Measurements from ENCODE around the gene CLASP1. TPM values are rescaled to one million over a fixed set of nuclear protein-coding genes. Genes with fewer than 3 reads are reported as not detected.
A peak's percentile ranks its signal among the peaks of the same experiment; 100 is the strongest.

CLASP1 gene
- total and polyA plus RNA-seq, 5 donors = 19.1 to 62.4 (median 60.7) TPM

GRCh38 chr2:121524685-121525425 lies 124.4 kb downstream of the CLASP1 start:
- H3K27ac ChIP-seq (ENCODE audit: low read length) = peak overlapping the region; percentile 50
- WGBS = 40% methylated on average over 9 of the region's 9 CpGs

GRCh38 chr2:121521359-121521758 lies 127.9 kb downstream of the CLASP1 start:
- DNase-seq (no peak), ATAC-seq (no peak)
- intact Hi-C loops (cut with DNase I) = loop anchor here in 1 of 4 donors (10.0 kb wide), 1 partner anchor 193 kb away; no protein-coding TSS in a partner anchor
- H3K9me3 ChIP-seq (ENCODE audit: control insufficient read depth, low read length) = no peaks in the 10 kb centered on the region
- H3K4me3 ChIP-seq (ENCODE audit: low read length) = no peak overlapping the region
- no peaks in the 10 kb centered on the region for H3K27me3 ChIP-seq (ENCODE audit: control insufficient read depth, insufficient read depth)
- no peak overlapping the region for H3K27ac ChIP-seq (ENCODE audit: low read length)
- H3K4me1 ChIP-seq (ENCODE audit: control insufficient read depth, insufficient read depth, low read length) = peaks cover 4% of the 10 kb centered on the region
- whole genome bisulfite sequencing = 89% methylated on average over 10 of the region's 10 CpGs

More at GRCh38 chr2:121524685-121525425, 124.4 kb downstream of the CLASP1 start:
- ATAC-seq (peak; percentile 64 to 78), DNase-seq (peak; percentile 28 to 79 (median 61))
- H3K9me3 ChIP-seq (ENCODE audit: control insufficient read depth, low read length) = no peaks in the 10 kb centered on the region
- intact Hi-C loops (cut with DNase I) = loop anchor here in 2 of 4 donors (5.0 to 10.0 kb wide), 2 partner anchors 127 to 190 kb away; no protein-coding TSS in a partner anchor
- no peaks in the 10 kb centered on the region for H3K27me3 ChIP-seq (ENCODE audit: control insufficient read depth, insufficient read depth)
- H3K4me1 ChIP-seq (ENCODE audit: control insufficient read depth, insufficient read depth, low read length) = peaks cover 7% of the 10 kb centered on the region
- H3K4me3 ChIP-seq (ENCODE audit: low read length) = no peak overlapping the region

- Histone ChIP-seq H3K4me3 (ENCODE audit: low read length) (no peak overlapping the region), H3K9me3 (ENCODE audit: control insufficient read depth, low read length) (no peaks in the 10 kb centered on the region), H3K27ac (ENCODE audit: low read length) (no peak overlapping the region), H3K27me3 (ENCODE audit: control insufficient read depth, insufficient read depth) (no peaks in the 10 kb centered on the region), H3K4me1 (ENCODE audit: control insufficient read depth, insufficient read depth, low read length) (peaks cover 4% of the 10 kb centered on the region)
- intact Hi-C loops (cut with DNase I) = loop anchor here in 1 of 4 donors (10.0 kb wide), 1 partner anchor 194 kb away; no protein-coding TSS in a partner anchor
- WGBS = 74% methylated on average over 3 of the region's 3 CpGs
- ATAC-seq (no peak), DNase-seq (no peak)
These were observed 128.6 kb downstream of the CLASP1 start for GRCh38 chr2:121520641-121520994.

- no peaks in the 10 kb centered on the region for H3K27me3 ChIP-seq (ENCODE audit: control insufficient read depth, insufficient read depth)
- DNase-seq = peak in 1 of 3 donors; percentile 62
- H3K9me3 ChIP-seq (ENCODE audit: control insufficient read depth, low read length) = no peaks in the 10 kb centered on the region
- peak; percentile 34 to 53 for ATAC-seq
- H3K4me1 ChIP-seq (ENCODE audit: control insufficient read depth, insufficient read depth, low read length) = peaks cover 4% of the 10 kb centered on the region
- no peak overlapping the region for H3K4me3 ChIP-seq (ENCODE audit: low read length)
- WGBS = 76% methylated on average over 6 of the region's 6 CpGs
- no peak overlapping the region for H3K27ac ChIP-seq (ENCODE audit: low read length)
- intact Hi-C loops (cut with DNase I) = loop anchor here in 1 of 4 donors (10.0 kb wide), 1 partner anchor 195 kb away; no protein-coding TSS in a partner anchor
These were observed 129.3 kb downstream of the CLASP1 start for GRCh38 chr2:121519732-121520640.

GRCh38 chr2:121519153-121519552 lies 130.1 kb downstream of the CLASP1 start:
- Histone ChIP-seq H3K4me1 (ENCODE audit: control insufficient read depth, insufficient read depth, low read length) (peaks cover 2% of the 10 kb centered on the region), H3K27ac (ENCODE audit: low read length) (no peak overlapping the region), H3K27me3 (ENCODE audit: control insufficient read depth, insufficient read depth) (no peaks in the 10 kb centered on the region), H3K9me3 (ENCODE audit: control insufficient read depth, low read length) (no peaks in the 10 kb centered on the region), H3K4me3 (ENCODE audit: low read length) (no peak overlapping the region)
- ATAC-seq (no peak), DNase-seq (no peak)
- 64% methylated on average over 1 of the region's 1 CpG for WGBS
- intact Hi-C loops (cut with DNase I) = no loop called here

GRCh38 chr2:121513597-121514333 lies 135.5 kb downstream of the CLASP1 start:
- no peaks in the 10 kb centered on the region for H3K4me1 ChIP-seq (ENCODE audit: control insufficient read depth, insufficient read depth, low read length)

GRCh38 chr2:121510857-121511256 lies 138.4 kb downstream of the CLASP1 start:
- H3K4me1 ChIP-seq (ENCODE audit: control insufficient read depth, insufficient read depth, low read length) = peaks cover 2% of the 10 kb centered on the region
- ATAC-seq = no peak
- H3K9me3 ChIP-seq (ENCODE audit: control insufficient read depth, low read length) = no peaks in the 10 kb centered on the region
- WGBS = 97% methylated on average over 1 of the region's 1 CpG
- intact Hi-C loops (cut with DNase I) = no loop called here
- no peaks in the 10 kb centered on the region for H3K27me3 ChIP-seq (ENCODE audit: control insufficient read depth, insufficient read depth)
- DNase-seq = no peak
- no peak overlapping the region for H3K27ac ChIP-seq (ENCODE audit: low read length)
- H3K4me3 ChIP-seq (ENCODE audit: low read length) = no peak overlapping the region

More at GRCh38 chr2:121513597-121514333, 135.5 kb downstream of the CLASP1 start:
- Histone ChIP-seq H3K4me3 (ENCODE audit: low read length) (no peak overlapping the region), H3K27me3 (ENCODE audit: control insufficient read depth, insufficient read depth) (no peaks in the 10 kb centered on the region), H3K9me3 (ENCODE audit: control insufficient read depth, low read length) (no peaks in the 10 kb centered on the region), H3K27ac (ENCODE audit: low read length) (no peak overlapping the region)
- no peak for DNase-seq
- intact Hi-C loops (cut with DNase I) = no loop called here
- 85% methylated on average over 3 of the region's 3 CpGs for WGBS
- no peak for ATAC-seq

- H3K4me3 ChIP-seq (ENCODE audit: low read length) = no peak overlapping the region
- no peak overlapping the region for H3K27ac ChIP-seq (ENCODE audit: low read length)
- ATAC-seq (no peak), DNase-seq (no peak)
- intact Hi-C loops (cut with DNase I) = no loop called here
- H3K4me1 ChIP-seq (ENCODE audit: control insufficient read depth, insufficient read depth, low read length) = peaks cover 2% of the 10 kb centered on the region
- H3K9me3 ChIP-seq (ENCODE audit: control insufficient read depth, low read length) = no peaks in the 10 kb centered on the region
- WGBS = 91% methylated on average over 1 of the region's 1 CpG
- no peaks in the 10 kb centered on the region for H3K27me3 ChIP-seq (ENCODE audit: control insufficient read depth, insufficient read depth)
These were observed 142.6 kb downstream of the CLASP1 start for GRCh38 chr2:121506621-121507020.

GRCh38 chr2:121505986-121506586 lies 143.2 kb downstream of the CLASP1 start:
- ATAC-seq (no peak), DNase-seq (no peak)
- WGBS = 85% methylated on average over 4 of the region's 4 CpGs
- no peak overlapping the region for H3K27ac ChIP-seq (ENCODE audit: low read length)
- intact Hi-C loops (cut with DNase I) = no loop called here
- H3K9me3 ChIP-seq (ENCODE audit: control insufficient read depth, low read length) = no peaks in the 10 kb centered on the region
- H3K4me1 ChIP-seq (ENCODE audit: control insufficient read depth, insufficient read depth, low read length) = peaks cover 2% of the 10 kb centered on the region
- H3K4me3 ChIP-seq (ENCODE audit: low read length) = no peak overlapping the region
- no peaks in the 10 kb centered on the region for H3K27me3 ChIP-seq (ENCODE audit: control insufficient read depth, insufficient read depth)

- no peaks in the 10 kb centered on the region for H3K9me3 ChIP-seq (ENCODE audit: control insufficient read depth, low read length)
- peak in 1 of 2 donors; percentile 39 for ATAC-seq
- peaks cover 2% of the 10 kb centered on the region for H3K4me1 ChIP-seq (ENCODE audit: control insufficient read depth, insufficient read depth, low read length)
- H3K27ac ChIP-seq (ENCODE audit: low read length) = no peak overlapping the region
- H3K27me3 ChIP-seq (ENCODE audit: control insufficient read depth, insufficient read depth) = no peaks in the 10 kb centered on the region
- 84% methylated on average over 3 of the region's 3 CpGs for WGBS
- DNase-seq = no peak
- no peak overlapping the region for H3K4me3 ChIP-seq (ENCODE audit: low read length)
- intact Hi-C loops (cut with DNase I) = no loop called here
These were observed 144.3 kb downstream of the CLASP1 start for GRCh38 chr2:121505005-121505404.

All from right cardiac atrium (tissue), 5 donors.